Caki2 (cell line): ENCODE measurements around the gene STUM. TPM values are rescaled to one million over a fixed set of nuclear protein-coding genes. Genes with fewer than 3 reads are reported as not detected.
"Not testable (repeated sequence)": the region's sequence is repeated elsewhere in the genome, so short reads cannot be mapped to it uniquely, and the experiment has no call there.

Experiments
- DNase-seq: peaks from one replicate; pipeline ENCODE4 v3.0.0-alpha.2; 2015; ENCODE audit warnings: low read depth
- in situ Hi-C: cut with HindIII; loops from 2 replicates; pipeline ENCODE4 v1.10.0; 2016; ENCODE audit warnings: low sequenced_read_pairs, low pct_unique_long_range_greater_than_20kb, mixed read lengths
- total RNA-seq: library from RNA; depleted of rRNA; stranded (reverse); fragments of >200 nt; shearing (Covaris generic); gene quantifications from 2 replicates; pipeline ENCODE4 v1.2.3, GENCODE V29; 2014; ENCODE audit warnings: low replicate concordance

Gene STUM
- total RNA-seq, 1 experiment from 2014 or later: not detected

DNA sequence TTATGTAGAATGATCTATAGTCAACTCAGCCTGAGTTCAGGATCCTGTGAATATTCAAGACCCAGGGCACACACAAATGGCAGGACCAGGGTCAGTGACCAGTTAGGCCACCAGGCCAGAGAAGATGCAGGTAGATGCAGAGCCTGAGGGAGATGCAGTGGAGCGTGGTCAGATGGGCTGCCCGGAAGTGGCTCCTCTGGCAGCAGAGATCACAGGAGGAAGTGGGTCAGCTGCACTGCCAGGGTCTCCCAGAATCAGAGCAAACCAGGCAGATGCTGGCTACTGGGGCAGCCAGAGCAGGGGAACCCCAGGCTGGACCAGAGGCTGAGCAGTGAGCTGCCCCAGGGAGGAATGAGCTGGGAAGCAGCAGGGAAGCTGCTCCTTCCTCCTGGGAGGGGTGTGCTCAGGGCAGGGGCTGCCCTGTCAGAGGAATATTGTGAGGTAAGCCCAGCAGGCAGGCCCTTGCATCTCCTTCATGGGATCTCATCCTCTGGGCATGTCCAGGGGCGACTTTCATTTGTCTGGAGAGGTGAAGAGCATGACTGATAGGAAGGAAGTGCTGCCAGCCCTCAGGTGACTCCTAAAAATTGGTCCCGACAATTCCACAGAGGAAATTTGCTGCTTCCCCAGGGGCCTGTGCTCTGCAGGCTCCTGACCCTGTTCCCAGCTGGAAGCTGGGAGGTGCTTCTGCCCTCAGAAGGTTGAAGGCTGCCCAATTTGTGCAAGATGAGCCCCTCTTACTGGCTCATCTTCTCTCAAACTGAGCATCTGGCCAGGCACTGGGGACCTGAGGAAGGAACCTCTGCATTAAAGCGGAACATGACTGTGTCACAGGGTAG, 49.3 kb downstream of the STUM start:
- no peak for DNase-seq
- in situ Hi-C loops: no loop called here

DNA sequence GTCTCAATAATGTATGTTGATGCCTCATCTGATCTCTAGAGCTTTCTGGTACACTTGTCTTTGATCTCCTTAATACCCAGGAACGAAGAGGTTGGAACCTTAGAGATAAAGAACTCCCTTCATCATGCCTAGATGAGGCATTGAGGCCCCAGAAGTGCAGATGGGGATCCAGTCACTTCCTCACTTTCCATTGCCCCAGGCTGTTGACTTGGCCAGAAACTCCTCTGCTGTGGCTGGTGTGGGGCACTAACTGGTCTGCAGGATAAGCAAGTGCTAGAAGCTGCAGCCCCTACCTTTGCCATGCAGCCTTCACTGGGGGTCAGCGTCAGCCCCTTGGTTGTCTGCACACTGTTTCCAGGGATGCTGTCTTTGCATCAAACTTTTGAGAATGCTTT, 49.9 kb downstream of the STUM start:
- DNase-seq: no peak
- in situ Hi-C loops: no loop called here

DNA sequence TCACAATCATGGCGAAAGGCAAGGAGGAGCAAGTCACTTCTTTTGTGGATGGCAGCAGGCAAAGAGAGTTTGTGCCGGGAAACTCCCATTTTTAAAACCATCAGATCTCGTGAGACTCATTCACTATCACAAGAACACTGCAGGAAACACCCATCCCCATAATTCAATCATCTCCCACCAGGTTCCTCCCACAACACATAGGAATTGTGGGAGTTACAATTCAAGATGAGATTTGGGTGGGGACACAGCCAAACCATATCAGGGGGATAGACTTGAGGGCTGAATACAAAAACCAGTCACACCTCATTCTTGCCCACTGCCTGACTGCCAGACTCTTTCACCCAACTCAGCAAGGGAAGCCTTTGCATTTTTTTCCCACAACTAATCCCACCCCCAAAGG, 50.4 kb downstream of the STUM start:
- in situ Hi-C loops, DNase-seq: not testable (repeated sequence)

DNA sequence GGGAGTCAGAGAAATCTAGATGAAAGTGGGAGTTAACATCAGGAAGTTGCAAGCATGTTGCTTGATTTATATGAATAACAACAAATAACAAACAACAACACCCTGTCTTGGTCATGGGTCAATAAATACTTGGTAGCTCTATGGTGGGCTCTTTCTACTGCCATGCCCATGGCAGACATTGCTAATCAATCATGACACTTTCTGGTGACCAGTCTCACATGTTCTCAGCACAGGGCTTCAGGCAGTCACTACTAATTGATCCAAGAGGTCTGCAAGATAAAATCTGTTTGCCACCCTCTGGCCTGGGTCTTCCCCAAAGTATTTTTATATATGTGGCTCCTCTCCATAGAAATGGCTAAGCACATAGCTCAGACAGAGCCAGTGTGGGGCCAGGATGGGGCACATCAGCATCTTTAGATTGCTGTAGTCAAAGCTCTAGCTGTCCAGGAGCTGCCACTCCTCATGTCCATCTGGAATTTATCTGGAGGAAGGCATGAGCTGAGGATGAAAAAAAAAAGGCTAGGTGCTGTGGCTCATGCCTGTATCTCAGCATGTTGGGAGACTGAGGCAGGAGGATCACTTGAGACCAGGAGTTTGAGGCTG, 51.2 kb downstream of the STUM start:
- in situ Hi-C loops: no loop called here
- no peak for DNase-seq

DNA sequence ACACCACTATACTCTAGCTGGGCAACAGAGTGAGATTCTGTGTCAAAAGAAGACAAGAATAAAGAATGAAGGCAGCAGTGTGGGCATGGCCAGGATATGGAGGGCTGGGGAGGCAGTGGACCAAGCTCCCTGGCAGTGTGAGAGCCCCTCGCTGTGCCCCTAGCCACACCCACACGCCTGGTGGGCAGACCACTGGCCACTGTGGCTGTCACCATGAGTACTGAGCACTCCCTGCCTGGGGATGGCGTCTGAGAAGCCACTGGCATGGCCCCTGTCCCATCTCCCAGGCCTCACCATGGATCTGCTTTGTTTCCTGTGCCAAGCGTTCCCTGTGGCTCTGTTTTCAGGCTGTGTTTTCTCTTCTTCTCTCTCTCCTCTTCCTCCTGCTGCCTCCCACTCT, 51.7 kb downstream of the STUM start:
- in situ Hi-C loops: no loop called here
- no peak for DNase-seq

DNA sequence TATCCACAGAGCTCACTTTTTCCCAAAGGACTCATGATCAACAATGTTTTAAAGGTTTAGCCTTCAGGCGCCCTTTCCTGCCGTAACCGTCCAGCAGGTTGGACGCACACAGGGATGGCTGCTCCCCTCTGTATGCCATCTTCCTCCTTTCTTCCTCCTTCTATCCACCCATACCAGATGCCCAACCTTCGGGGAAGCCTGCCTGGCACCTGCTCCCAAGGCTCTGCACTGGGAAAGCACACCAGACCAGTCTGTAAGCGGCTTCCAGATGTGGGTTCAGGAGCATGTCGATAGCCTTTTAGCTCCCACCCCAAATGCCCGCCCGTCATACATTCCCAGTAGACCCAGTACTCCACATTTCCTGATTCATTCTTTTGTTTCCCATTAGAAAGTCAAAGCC, 52.9 kb downstream of the STUM start:
- in situ Hi-C loops: no loop called here

DNA sequence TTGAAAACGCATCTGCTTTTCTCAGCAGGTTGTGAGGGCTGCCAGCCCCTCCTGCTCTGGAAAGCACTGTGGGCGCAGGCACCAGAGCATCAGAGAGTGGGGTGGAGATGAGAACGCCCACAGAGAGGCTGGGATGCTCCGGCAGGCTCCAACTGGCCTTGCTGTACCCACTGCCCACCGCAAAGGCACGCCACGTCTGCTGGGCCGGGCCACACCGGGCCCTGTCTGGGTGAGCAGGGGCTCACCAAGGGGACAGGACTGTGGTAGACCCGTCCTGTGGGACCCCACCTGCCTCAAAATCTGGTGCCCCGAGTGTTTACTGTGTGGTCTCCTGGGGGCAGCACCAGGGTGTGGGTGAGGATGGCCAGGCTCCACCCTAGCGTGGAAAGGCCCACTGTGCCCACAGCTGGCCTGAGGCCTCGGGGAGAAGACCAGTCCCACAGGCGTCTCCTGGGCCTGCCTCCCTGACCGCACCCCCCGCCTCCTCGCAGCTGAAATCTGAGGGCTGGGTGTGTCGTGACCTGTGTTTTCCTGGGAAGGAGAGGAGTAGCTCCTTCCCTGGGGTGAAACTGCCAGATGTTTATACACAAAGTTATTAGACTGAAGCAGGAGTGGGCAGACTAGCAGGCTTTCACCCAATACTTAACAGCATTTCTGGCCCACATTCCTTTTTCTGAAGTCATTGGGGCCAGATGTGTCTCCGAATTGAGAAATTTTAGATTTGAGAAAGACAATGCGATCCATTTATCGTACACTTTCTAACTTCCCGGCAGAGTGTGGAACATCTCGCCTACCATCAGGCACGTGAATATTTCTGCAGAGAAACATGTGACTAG, 53.8 kb downstream of the STUM start:
- DNase-seq: no peak
- in situ Hi-C loops: no loop called here

More for the DNA sequence above, 52.9 kb downstream of the STUM start:
- no peak for DNase-seq

DNA sequence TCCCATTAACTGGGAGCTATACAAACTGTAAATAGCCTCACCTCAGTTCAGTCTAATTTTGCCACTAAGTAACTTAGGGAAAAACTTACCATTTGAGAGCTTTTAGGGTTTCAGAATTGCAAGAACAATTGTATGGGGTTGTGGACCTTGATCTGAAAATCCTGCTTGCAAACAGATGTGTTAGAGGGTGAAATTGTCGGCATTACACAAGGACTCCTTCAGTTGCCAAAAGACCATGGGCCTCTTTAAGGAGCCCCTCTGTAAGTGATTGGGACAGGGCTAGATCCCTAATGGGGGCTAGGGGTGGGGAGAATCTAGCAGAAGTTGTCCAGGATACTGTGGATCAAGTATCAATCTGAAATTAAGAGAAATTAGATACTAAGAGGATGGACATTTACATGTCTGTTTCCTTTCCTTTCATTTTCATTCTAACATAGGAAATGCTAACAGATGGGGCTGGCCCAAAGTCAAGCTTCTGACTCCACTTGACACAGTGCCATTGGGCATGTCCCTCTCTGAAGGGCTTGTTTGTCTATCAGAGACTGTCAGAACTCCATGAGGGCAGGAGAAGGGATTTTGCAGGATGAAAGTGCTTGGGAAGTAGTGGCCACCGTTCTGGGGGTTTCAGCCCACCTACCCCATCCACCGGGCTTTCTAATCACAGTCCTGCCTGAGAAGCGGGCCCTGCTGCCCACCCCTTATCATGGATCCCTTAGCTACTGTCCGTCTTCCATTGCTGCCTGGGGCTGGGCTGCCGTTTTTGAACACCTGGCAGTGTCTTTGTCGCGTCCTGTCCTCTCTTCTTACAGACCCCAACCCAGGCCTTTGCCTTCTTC, 54.7 kb downstream of the STUM start:
- in situ Hi-C loops: no loop called here
- DNase-seq: no peak

DNA sequence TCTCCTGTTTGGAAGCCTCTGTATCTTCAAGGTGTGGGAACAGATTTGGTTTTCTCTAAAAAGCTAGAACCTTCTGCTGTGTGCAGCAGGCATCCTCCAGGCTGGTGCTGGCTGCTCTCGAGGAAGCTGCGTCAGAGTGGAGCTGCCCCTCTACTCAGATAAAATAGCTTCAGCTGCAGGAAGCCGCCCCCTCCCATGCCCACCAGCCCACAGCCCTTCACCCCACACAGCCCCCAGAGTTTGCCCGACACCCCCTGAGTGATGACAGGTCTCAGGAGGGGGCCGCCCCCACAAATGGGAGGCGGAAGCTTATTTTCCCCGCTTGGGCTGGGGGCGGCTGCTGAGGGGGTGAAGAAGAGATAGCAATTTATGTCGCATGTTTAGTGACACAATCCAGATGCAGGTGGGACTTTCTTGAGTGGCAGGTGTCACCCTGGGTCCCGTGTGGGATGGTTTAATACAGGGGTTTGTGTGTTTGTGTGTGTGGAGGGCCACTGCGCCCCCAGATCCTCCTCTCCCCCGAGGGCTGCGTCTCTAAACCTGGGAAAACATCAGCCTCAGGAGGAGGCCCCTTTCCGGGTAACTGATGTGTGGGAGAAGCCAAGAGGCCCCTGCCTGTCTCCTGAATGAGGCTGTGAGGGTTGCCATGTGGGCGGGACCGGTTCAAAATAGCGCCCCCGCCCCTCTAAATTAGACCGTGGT, 55.4 kb downstream of the STUM start:
- DNase-seq: no peak
- in situ Hi-C loops: no loop called here

DNA sequence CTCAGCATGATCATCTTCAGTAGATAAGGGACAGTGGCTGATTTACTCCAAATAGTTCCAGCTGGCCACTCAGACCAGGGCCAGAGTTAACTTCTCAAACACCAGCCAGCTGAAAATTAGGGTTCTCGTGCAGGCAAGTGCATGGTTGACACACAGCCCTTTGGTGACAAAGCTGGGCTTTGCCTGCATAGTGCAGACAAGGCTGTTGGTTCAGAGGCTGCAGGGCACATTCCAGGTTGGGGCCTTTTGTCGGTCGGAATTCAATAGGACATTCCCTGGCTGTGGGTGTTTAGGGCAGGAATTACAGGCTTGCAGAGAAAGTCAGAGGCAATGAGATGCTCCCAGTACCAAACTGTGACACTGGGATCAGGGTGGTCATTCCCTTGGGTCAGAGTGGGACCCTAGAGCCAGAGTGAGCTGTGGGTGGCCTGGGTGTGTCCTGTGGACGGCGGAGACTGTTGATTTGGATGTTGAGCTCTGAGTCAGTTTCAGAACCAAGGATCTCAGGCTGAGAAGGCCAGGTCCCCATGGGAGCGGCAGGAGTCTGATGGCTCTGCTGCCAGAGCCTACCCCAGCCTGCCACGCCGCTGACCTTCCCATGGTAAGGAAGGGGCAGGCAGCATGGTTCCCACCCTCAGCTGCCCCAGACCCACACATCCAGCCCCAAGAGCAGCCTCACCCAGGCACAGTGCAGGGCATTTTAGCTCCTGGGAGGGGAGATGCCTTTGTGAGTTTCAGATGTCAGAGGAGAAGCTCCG, 56.2 kb downstream of the STUM start:
- in situ Hi-C loops: no loop called here
- DNase-seq: no peak

DNA sequence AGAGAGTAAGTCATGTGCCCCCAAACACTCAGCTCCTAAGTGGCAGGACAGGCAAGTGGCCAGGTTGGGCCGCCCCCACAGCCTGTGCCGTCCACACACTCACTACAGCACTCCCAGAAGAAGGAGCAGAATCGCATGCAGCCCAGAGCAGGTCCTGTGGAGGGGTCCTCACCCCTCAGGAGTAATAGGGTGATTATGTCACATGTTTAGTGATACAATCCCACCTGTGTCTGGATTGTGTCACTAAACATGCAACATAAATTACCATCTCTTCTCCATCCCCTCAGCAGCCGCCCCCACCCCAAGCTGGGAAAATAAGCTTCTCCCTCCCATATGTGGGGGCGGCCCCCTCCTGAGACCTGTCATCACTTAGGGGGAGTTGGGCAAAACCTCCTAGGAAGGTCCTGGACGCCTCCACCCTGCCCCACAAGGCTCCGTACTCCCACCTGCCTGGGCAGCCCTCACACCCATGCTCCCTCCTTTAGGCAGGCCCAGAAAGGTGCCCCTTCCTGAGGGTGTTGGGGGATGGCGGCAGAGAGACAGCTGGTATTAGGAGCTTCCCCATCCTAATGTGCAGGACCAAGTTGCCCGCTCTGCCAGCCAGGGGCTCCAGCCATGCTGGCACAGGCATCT, 56.9 kb downstream of the STUM start:
- no peak for DNase-seq
- in situ Hi-C loops: no loop called here

DNA sequence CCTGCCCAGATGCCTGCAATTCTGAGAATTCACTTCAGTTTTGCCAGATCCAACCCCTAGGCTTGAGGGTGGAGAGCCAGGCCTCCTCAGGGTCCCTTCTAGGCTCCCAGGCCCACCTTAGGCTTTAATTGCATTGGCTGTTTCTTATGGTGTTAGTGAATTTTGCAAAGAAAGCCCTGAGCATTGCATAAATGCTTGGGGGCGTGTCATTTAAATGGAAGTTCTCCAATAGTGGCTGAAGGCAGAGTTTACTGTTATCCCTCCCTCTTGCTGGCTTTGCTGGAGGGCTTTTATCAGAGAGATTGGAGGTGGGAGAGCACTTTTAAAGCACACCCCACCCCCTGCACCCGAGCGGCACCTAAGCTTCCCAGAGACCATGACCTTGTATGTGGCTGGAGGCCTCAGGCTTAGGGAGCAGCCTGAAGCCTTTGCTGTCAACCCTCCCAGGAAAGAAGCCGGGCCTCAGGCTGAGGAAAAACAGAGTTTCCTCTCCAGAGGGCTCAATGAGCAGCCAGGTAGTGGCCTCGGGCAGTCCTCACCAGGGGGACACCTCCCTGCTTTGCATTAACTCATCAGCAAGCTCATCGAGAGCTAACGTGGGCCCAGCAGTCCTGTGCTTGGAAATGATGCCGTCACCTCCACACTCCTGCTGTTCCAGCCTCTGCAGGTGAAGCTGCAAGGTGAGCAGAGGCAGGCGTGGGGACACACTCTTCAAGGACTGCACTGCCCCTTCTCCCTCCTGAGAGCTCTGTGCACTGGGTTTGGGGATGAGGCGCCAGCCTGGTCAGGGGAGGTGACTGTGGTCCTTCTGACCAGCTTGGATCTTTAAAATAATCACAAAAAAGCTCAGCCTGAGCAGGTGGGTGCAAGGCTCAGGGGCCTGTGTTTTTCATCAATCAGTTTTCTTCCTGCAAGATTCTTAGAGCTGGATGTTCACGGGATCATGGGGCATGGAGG, 58.0 kb downstream of the STUM start:
- in situ Hi-C loops: no loop called here
- DNase-seq: no peak

DNA sequence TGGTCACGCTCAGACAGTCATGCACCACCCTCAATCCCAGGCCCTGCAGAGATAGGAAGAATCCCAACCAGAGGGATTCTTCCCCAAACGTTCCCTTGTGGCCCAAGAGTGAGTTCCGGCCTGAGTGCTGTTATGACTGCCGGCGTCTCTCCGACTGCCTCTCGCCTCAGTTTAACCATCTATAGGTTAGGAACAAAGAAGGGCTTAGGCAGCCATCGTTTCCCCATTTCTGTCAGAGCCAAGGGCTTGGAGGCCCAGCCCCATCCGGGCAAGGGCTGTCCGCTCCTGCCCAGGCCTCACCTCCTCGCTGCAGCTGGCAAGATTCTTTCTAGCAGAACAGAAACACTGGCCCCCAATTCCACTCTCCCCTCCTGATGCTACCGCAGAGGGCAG, 58.7 kb downstream of the STUM start:
- in situ Hi-C loops: no loop called here
- no peak for DNase-seq

DNA sequence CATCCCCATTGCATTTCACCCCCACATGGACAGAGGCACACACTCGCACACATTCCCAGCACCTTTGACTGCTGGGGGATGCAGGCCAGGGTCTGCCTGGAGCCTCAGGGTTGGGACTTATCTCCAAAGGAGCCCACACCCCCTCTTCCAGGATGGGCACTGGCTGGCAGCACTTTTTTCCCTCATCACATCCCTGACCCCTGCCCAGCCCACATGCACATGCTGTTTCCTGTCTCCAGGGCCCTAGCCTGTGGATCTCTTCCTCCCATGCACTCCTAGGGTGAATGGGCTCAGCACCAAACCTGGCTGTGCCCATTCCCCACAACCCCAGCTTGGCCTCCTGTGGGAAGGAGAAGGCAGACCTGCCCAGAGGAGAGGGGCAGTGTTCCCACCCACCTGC, 59.3 kb downstream of the STUM start:
- no peak for DNase-seq
- in situ Hi-C loops: no loop called here

DNA sequence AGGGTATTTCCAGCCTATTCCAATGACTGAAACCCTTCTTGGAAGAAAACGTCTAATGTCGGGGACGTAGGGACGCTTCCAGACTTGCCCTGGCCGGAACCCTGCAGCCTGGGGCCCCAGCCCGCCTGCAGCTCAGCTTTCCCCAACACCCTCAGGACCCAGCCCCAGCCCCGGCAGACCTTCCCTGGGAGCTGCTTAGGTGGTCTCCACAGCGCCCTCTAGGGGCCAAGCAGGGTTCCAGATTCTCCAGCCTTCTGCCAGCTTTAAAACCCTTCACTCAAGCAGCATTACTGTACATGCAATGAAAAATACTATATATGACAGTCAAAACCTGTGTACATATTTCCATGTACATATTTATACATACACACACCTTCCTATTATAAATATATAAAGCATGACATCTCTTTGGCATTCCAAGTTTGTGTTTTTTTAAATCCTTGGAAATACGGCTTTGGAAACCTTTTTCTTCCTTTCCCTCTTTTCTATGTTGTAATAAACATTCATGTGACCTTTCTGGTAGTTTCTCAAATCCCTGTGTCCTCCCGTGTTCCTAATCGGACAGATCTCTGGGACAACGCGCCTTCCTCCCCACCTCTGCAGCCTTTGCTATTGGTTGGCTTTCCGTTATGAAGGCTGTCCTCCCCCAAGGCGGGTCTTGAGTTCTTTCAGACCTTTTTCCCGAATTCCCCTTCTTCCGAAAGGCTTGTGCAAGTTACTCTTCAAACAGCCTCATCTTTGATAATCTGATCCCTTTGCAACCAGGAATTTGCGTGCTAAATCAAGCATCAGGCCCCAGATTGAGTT, 60.3 kb downstream of the STUM start:
- DNase-seq: peak; percentile 6
- in situ Hi-C loops: no loop called here
